Measurements from ENCODE around the gene FIBP. TPM values are rescaled to one million over a fixed set of nuclear protein-coding genes. Genes with fewer than 3 reads are reported as not detected.

Gene FIBP
- total RNA-seq, 1 donor from 2014 or later, result 35.5 TPM

DNA sequence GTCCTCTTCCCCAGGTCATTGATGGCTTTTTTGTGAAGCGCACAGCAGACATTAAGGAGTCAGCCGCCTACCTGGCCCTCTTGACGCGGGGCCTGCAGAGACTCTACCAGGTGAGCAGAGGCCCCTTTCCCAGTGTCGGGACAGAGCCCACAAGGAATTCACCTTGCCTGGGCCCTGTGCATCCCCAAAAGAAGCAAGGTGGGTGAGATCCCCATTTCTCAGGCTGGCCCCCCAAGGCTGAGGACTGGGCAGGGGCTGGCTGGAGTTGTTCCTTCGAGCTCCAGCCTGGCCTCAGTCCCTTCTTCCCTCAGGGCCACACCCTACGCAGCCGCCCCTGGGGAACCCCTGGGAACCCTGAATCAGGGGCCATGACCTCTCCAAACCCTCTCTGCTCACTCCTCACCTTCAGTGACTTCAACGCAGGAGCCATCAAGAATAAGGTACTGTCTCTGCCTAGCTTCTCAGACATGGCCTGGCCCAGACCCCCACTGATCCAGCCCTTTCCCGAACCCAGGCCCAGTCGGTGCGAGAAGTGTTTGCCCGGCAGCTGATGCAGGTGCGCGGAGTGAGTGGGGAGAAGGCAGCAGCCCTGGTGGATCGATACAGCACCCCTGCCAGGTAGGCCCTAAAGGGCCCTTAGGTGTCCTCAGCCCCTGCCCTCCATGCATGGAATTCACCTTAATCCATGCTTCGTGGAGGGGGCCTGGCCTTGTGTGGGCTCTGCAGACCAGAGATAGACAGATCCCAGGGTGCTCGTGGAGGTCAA lies 23.4 kb downstream of the FIBP start:
- H3K27ac ChIP-seq, result no peak overlapping the region
- no peaks in the 10 kb centered on the region for H3K9me3 ChIP-seq
- H3K4me3 ChIP-seq, result no peak overlapping the region
- TF ChIP-seq, protein P1, sequence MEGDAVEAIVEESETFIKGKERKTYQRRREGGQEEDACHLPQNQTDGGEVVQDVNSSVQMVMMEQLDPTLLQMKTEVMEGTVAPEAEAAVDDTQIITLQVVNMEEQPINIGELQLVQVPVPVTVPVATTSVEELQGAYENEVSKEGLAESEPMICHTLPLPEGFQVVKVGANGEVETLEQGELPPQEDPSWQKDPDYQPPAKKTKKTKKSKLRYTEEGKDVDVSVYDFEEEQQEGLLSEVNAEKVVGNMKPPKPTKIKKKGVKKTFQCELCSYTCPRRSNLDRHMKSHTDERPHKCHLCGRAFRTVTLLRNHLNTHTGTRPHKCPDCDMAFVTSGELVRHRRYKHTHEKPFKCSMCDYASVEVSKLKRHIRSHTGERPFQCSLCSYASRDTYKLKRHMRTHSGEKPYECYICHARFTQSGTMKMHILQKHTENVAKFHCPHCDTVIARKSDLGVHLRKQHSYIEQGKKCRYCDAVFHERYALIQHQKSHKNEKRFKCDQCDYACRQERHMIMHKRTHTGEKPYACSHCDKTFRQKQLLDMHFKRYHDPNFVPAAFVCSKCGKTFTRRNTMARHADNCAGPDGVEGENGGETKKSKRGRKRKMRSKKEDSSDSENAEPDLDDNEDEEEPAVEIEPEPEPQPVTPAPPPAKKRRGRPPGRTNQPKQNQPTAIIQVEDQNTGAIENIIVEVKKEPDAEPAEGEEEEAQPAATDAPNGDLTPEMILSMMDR (IDR thresholded peaks at IDR 0.05), result no peak
- intact Hi-C loops (cut with DNase I), result no loop called here
- H3K27me3 ChIP-seq, result no peaks in the 10 kb centered on the region
- DNase-seq, result peak; percentile 56
- no peak for ATAC-seq
- peaks cover 65% of the 10 kb centered on the region for H3K36me3 ChIP-seq
- H3K4me1 ChIP-seq, result peaks cover 13% of the 10 kb centered on the region

GRCh38 chr11:65863889-65864705 lies 24.2 kb downstream of the FIBP start:
- Histone ChIP-seq H3K4me1 (peaks cover 18% of the 10 kb centered on the region), H3K27ac (no peak overlapping the region), H3K9me3 (no peaks in the 10 kb centered on the region), H3K27me3 (no peaks in the 10 kb centered on the region), H3K4me3 (no peak overlapping the region), H3K36me3 (peaks cover 65% of the 10 kb centered on the region)
- TF ChIP-seq, protein P1 (IDR thresholded peaks at IDR 0.05), result no peak
- no peak for ATAC-seq
- intact Hi-C loops (cut with DNase I), result no loop called here
- DNase-seq, result peak; percentile 54

DNA sequence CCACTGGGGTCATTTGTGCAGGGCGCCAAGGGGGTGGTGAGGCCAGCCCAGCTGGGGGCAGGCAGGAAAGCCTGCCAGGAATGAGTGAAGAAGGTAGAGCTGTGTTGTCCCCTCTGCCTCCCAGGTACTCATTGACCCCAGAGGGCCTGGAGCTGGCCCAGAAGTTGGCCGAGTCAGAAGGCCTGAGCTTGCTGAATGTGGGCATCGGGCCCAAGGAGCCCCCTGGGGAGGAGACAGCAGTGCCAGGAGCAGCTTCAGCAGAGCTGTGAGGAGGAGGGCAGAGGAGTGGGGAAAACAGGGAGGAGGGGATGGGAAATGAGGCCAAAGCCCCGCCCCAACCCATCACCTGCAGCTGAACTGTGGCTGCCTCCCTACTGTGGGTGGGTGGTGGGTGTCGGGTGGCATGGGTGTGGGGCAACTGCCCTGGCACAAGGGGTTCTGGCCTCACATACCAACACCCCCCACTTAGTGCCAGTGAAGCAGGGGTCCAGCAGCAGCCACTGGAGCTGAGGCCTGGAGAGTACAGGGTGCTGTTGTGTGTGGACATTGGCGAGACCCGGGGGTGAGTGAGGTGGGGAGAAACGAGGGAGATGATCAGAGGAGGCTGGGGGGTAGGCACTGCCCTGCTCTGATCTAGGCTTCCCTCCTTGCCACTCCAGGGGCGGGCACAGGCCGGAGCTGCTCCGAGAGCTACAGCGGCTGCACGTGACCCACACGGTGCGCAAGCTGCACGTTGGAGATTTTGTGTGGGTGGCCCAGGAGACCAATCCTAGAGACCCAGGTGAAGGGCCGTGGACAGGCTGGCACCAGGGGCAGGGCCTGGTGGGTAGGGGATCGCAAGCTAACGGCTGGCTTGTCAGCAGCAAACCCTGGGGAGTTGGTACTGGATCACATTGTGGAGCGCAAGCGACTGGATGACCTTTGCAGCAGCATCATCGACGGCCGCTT lies 25.1 kb downstream of the FIBP start:
- no peak overlapping the region for H3K27ac ChIP-seq
- peaks cover 23% of the 10 kb centered on the region for H3K4me1 ChIP-seq
- no peaks in the 10 kb centered on the region for H3K27me3 ChIP-seq
- no peak for ATAC-seq
- peak; percentile 60 for DNase-seq
- H3K36me3 ChIP-seq, result peaks cover 65% of the 10 kb centered on the region
- TF ChIP-seq, protein P1 (IDR thresholded peaks at IDR 0.05), result no peak
- no peaks in the 10 kb centered on the region for H3K9me3 ChIP-seq
- no peak overlapping the region for H3K4me3 ChIP-seq
- intact Hi-C loops (cut with DNase I), result no loop called here

DNA sequence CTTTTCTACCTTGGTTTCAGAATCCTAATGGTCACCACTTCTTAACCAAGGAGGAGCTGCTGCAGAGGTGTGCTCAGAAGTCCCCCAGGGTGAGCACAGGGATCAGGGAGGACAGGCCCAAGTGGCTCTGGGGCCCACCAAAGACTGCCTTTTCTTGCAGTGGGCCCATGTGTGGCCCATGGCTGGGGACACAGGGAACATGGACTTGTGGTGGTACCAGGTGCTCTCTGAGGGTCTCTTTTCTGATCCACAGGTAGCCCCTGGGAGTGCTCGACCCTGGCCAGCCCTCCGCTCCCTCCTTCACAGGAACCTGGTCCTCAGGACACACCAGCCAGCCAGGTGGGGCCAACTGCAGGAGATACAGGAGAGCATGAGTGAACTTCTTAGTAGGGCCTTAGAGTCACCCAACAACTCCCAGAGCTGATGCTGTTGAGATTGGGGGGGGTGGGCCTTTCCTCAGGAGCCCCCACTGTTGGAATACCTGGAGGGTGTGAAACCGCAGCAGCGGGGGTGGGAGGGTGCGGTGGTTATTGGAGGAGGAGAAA lies 26.0 kb downstream of the FIBP start:
- H3K4me1 ChIP-seq, result peaks cover 23% of the 10 kb centered on the region
- intact Hi-C loops (cut with DNase I), result no loop called here
- no peak overlapping the region for H3K27ac ChIP-seq
- peak; percentile 63 for DNase-seq
- ATAC-seq, result no peak
- no peaks in the 10 kb centered on the region for H3K27me3 ChIP-seq
- H3K36me3 ChIP-seq, result peaks cover 56% of the 10 kb centered on the region
- TF ChIP-seq, protein P1 (IDR thresholded peaks at IDR 0.05), result no peak
- no peak overlapping the region for H3K4me3 ChIP-seq
- H3K9me3 ChIP-seq, result no peaks in the 10 kb centered on the region

Measured in upper lobe of right lung (tissue), 1 donor.